ENCODE results near the gene TTLL9.

TTLL9 gene

DNA sequence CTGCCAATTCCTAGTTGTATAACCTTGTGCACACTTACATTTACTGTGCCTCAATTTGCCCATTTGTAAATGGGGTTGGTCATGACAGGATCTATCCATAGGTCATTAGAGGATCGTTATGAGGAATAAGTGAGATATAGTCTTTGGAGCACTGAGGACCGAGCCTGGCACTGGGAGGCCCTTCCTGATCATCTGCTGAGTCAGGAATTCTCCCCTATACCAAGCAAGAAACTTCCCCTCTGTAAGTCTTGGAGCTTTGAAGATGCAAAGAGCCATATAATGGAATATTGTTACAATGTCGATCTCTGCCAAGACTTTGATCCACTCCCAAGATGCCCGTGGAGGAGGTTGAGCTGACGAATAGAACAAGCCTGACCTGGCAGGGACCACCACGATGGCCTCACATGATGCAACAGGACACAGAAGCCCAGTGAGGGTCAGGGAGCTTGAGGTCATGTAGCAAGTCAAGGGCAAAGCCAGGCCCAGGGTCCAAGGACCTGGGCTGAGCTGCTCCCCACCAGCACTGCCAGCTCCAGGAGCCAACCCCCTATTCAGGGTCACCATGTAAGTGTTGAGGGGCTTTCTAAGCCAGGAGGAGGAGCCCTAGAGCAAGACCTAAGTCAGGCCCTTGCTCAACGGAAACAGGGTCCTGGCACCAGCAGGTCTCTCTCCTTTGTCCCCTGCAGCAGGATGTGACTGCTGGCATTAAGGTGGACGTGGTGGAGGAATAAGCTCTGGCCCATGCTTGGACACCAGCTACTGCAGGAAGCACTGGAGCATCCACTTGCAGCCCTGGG, 64.7 kb downstream of the TTLL9 start:
- Histone ChIP-seq H3K4me3 (ENCODE audit: extremely low read depth, insufficient read depth, low read length, poor library complexity, severe bottlenecking) (no peak overlapping the region), H3K4me1 (ENCODE audit: control insufficient read depth, insufficient read depth, low read length, poor library complexity, severe bottlenecking) (no peaks in the 10 kb centered on the region), H3K27ac (ENCODE audit: low read depth, low read length, severe bottlenecking) (no peak overlapping the region), H3K36me3 (ENCODE audit: control insufficient read depth, insufficient read depth, low read length) (no peaks in the 10 kb centered on the region), H3K9me3 (ENCODE audit: control insufficient read depth, low read length) (no peaks in the 10 kb centered on the region)
- WGBS, 2 experiments (ENCODE audit: insufficient coverage in 2 of 2) = 67 to 70% methylated on average over 5 to 6 of the region's 8 CpGs

DNA sequence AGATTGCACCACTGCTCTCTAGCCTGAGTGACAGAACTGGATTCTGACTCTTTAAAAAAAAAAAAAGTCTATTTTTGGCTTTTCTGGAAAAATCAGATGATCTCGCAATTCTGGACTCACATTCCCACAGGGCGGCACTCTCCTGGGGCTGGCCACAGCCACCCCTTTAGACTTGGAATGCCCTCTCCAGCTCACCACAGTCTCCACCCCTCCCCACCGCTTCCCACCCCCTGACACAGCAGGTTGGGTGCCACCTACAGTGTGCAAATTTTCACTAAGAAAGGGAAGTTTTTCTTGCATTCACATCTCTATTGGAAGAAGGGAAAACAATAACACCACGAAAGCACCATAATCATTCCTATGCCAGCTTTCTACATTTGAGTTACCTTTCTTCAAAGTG, 66.0 kb downstream of the TTLL9 start:
- Histone ChIP-seq H3K27ac (ENCODE audit: low read depth, low read length, severe bottlenecking) (no peak overlapping the region), H3K36me3 (ENCODE audit: control insufficient read depth, insufficient read depth, low read length) (no peaks in the 10 kb centered on the region), H3K9me3 (ENCODE audit: control insufficient read depth, low read length) (no peaks in the 10 kb centered on the region), H3K4me1 (ENCODE audit: control insufficient read depth, insufficient read depth, low read length, poor library complexity, severe bottlenecking) (no peaks in the 10 kb centered on the region), H3K4me3 (ENCODE audit: extremely low read depth, insufficient read depth, low read length, poor library complexity, severe bottlenecking) (no peak overlapping the region)
- WGBS, 2 experiments (ENCODE audit: insufficient coverage in 2 of 2) = 62 to 100% methylated on average over 2 of the region's 4 CpGs

DNA sequence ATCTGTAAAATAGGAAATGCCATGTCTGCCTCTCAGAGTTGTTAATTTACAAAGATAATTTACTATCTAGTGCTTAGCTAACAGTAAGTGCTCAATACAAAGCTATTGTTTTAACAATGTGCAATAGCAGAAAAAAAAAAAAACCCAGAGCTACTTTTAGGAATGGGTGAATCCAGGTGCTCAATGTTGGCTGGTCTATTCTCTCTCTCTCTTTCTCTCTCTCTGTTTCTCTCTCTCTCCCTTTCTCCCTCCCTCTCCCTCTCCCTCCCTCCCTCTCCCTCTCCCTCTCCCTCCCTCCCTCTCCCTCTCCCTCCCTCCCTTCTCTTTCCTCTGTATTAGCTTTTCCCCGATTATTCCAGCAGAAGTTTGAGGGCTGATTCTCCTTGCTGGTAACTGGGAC, 67.4 kb downstream of the TTLL9 start:
- no peaks in the 10 kb centered on the region for H3K9me3 ChIP-seq (ENCODE audit: control insufficient read depth, low read length)
- no peak overlapping the region for H3K4me3 ChIP-seq (ENCODE audit: extremely low read depth, insufficient read depth, low read length, poor library complexity, severe bottlenecking)
- no CpG with 5 or more reads among the region's 1 CpG for WGBS, 2 experiments (ENCODE audit: insufficient coverage in 2 of 2)
- H3K4me1 ChIP-seq (ENCODE audit: control insufficient read depth, insufficient read depth, low read length, poor library complexity, severe bottlenecking) = no peaks in the 10 kb centered on the region
- no peak overlapping the region for H3K27ac ChIP-seq (ENCODE audit: low read depth, low read length, severe bottlenecking)
- H3K36me3 ChIP-seq (ENCODE audit: control insufficient read depth, insufficient read depth, low read length) = no peaks in the 10 kb centered on the region

DNA sequence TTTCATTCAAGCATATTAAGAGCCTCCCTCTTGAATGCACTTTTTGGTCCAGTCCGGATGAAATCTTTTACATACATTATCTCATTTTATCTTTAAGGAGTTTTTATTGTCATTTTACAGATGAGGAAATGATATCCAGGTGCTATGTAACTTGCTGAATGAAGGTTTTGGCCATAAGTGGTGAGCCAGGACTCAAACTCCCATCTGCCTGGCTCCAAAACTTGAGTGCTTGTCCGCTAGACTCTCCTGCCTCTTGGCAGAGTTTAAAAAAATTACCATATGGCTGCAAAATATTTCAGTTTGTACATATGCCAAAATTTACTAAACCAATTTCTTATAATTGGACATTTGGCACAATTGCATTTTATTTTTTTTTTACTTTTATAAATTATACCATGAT, 69.2 kb downstream of the TTLL9 start:
- no peaks in the 10 kb centered on the region for H3K9me3 ChIP-seq (ENCODE audit: control insufficient read depth, low read length)
- no peak overlapping the region for H3K27ac ChIP-seq (ENCODE audit: low read depth, low read length, severe bottlenecking)
- H3K4me3 ChIP-seq (ENCODE audit: extremely low read depth, insufficient read depth, low read length, poor library complexity, severe bottlenecking) = no peak overlapping the region
- no peaks in the 10 kb centered on the region for H3K4me1 ChIP-seq (ENCODE audit: control insufficient read depth, insufficient read depth, low read length, poor library complexity, severe bottlenecking)
- 100% methylated on average over 1 of the region's 2 CpGs; no CpG with 5 or more reads in 1 of the 2 experiments for WGBS, 2 experiments (ENCODE audit: insufficient coverage in 2 of 2)
- H3K36me3 ChIP-seq (ENCODE audit: control insufficient read depth, insufficient read depth, low read length) = peaks cover 6% of the 10 kb centered on the region

DNA sequence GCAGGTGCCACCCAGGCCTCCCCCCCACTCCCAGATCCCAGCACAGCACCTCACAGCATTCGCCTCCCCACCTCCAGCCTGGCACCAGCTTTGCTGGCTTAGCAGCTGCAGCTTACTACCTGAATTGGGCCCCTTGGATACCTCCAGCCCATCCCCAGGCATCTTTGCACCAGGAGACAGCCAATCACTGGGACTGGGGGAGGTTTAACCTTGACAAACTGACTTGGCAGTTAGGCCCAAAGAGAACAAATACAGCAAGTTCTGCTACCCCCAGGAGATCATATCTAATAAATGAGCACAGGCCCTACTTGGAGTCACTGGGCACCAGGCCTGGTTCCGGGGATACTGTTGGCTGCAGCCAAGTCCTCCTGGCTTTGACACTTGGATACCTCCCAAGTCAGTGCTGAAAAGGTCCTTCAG, 72.6 kb downstream of the TTLL9 start:
- 100% methylated on average over 1 of the region's 2 CpGs; no CpG with 5 or more reads in 1 of the 2 experiments for WGBS, 2 experiments (ENCODE audit: insufficient coverage in 2 of 2)
- Histone ChIP-seq H3K27ac (ENCODE audit: low read depth, low read length, severe bottlenecking) (no peak overlapping the region), H3K9me3 (ENCODE audit: control insufficient read depth, low read length) (peaks cover 2% of the 10 kb centered on the region), H3K4me3 (ENCODE audit: extremely low read depth, insufficient read depth, low read length, poor library complexity, severe bottlenecking) (no peak overlapping the region), H3K4me1 (ENCODE audit: control insufficient read depth, insufficient read depth, low read length, poor library complexity, severe bottlenecking) (no peaks in the 10 kb centered on the region), H3K36me3 (ENCODE audit: control insufficient read depth, insufficient read depth, low read length) (peaks cover 40% of the 10 kb centered on the region)

DNA sequence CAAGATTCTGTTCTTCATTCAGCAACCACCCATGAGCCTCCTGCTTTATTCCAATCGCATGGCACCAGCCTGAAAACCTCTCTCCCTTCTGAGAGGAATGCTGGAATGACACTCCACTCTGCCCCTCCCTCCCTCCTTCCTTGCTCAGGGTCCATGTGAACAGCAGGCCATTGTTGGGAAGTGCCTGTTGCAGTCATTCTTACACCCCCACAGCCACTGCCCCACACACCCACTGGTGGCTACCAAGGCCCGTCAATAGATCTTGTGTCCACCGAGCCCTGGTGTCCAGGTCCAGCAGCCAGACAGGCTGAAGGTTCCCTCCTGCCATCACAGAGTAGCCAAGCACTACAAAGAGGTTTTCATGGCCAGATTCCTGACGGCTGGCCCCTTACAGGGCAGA, 74.9 kb downstream of the TTLL9 start:
- H3K9me3 ChIP-seq (ENCODE audit: control insufficient read depth, low read length) = peaks cover 9% of the 10 kb centered on the region
- H3K4me1 ChIP-seq (ENCODE audit: control insufficient read depth, insufficient read depth, low read length, poor library complexity, severe bottlenecking) = no peaks in the 10 kb centered on the region
- H3K36me3 ChIP-seq (ENCODE audit: control insufficient read depth, insufficient read depth, low read length) = peaks cover 62% of the 10 kb centered on the region
- H3K27ac ChIP-seq (ENCODE audit: low read depth, low read length, severe bottlenecking) = no peak overlapping the region
- 90 to 92% methylated on average over 4 of the region's 4 CpGs for WGBS, 2 experiments (ENCODE audit: insufficient coverage in 2 of 2)
- no peak overlapping the region for H3K4me3 ChIP-seq (ENCODE audit: extremely low read depth, insufficient read depth, low read length, poor library complexity, severe bottlenecking)

DNA sequence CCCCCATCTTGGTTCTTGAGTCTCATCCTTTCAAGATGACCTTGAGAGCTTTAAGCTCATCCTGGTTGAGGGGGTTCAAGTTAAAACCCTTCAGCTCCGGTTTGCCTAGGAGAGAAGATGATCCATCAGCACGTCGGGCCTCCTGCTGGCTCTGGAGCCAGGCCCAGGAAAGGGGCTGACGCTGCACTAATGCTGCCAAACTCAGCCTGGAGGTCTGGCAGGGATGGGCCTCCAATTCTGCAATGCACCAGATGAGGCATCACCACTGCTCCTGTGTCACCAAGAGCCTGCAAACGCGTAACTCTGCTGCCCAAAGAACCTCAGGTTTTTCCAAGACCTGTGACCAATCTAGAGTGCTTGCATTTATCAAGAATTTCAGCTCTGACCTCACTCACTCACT, 75.4 kb downstream of the TTLL9 start:
- H3K4me1 ChIP-seq (ENCODE audit: control insufficient read depth, insufficient read depth, low read length, poor library complexity, severe bottlenecking) = no peaks in the 10 kb centered on the region
- H3K9me3 ChIP-seq (ENCODE audit: control insufficient read depth, low read length) = peaks cover 9% of the 10 kb centered on the region
- peaks cover 66% of the 10 kb centered on the region for H3K36me3 ChIP-seq (ENCODE audit: control insufficient read depth, insufficient read depth, low read length)
- no peak overlapping the region for H3K27ac ChIP-seq (ENCODE audit: low read depth, low read length, severe bottlenecking)
- H3K4me3 ChIP-seq (ENCODE audit: extremely low read depth, insufficient read depth, low read length, poor library complexity, severe bottlenecking) = no peak overlapping the region
- WGBS, 2 experiments (ENCODE audit: insufficient coverage in 2 of 2) = 97 to 98% methylated on average over 5 to 6 of the region's 6 CpGs

DNA sequence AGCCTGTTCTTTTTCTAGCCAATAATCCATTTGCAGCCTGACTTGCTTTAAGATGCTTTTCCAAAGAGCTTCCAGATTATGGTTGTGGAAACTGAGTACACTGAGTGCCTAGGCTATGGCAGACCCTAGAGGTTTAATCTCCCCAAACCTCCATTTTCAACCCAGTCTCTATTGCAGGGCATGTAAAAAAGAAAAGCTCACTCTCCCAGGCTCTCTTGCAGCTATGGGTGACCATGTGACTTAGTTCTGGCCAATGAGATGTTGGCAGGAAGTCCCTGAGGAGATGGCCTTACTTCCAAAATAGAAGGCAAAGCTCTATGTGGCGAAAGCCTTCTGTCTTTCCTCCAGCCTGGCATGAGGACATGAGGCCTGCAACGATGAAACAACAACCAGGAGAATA, 77.6 kb downstream of the TTLL9 start:
- 100% methylated on average over 2 of the region's 2 CpGs for WGBS, 2 experiments (ENCODE audit: insufficient coverage in 2 of 2)
- H3K4me1 ChIP-seq (ENCODE audit: control insufficient read depth, insufficient read depth, low read length, poor library complexity, severe bottlenecking) = no peaks in the 10 kb centered on the region
- H3K27ac ChIP-seq (ENCODE audit: low read depth, low read length, severe bottlenecking) = no peak overlapping the region
- H3K36me3 ChIP-seq (ENCODE audit: control insufficient read depth, insufficient read depth, low read length) = peaks cover 66% of the 10 kb centered on the region
- no peak overlapping the region for H3K4me3 ChIP-seq (ENCODE audit: extremely low read depth, insufficient read depth, low read length, poor library complexity, severe bottlenecking)
- H3K9me3 ChIP-seq (ENCODE audit: control insufficient read depth, low read length) = peaks cover 9% of the 10 kb centered on the region

DNA sequence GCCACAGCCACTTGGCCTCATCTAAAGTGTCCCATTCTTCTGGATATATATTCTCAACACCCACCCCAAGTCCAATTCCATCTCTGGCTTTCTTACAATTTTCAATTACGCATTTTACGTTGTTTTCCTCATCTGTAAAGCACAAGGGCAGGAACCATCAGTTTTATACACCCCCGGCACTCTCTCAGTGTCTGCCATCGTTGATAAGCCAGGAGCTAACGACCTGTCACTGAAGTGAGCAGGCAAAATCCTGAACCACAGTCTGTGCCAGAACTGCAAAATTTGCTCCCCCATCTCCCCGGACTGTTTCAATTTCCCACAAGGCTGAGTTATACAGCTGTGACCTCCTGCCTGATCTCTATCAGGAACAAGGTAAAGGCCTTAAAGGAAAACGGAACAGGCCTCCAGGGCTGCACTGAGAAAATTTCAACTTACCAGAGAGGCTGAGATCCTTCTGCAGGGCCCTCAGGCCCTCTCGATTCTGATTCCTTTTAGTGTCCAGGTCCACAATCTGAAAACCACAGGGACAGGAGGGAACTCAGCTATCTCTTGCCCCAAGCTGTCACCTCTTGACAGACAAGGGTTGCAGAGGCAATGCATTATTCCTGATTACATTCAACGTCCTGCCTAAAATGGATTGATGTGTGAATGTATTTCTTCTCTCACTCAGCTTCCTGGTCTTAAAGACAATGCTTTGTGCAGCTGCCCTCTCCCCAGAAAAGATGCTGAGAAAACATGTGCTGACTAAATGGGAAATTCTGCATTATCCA, 79.6 kb downstream of the TTLL9 start:
- WGBS, 2 experiments (ENCODE audit: insufficient coverage in 2 of 2) = 91 to 96% methylated on average over 8 to 9 of the region's 9 CpGs

DNA sequence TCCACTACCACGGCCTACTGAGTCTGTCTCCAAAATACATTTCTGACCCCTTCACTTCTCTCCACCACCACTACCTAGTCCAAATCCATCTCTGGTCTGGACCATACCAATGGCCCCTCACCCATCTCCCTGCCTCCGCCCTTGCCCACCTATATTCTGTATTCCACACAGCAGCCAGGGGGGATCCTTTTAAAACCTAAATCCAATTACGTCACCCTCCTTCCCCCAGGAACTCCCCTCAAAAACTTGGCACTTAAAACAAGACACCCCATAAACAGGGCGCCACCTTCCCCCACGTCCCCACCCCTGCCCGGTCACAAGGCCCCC, 80.7 kb downstream of the TTLL9 start:
- peak overlapping the region; percentile 94 for H3K4me3 ChIP-seq (ENCODE audit: extremely low read depth, insufficient read depth, low read length, poor library complexity, severe bottlenecking)
- peak overlapping the region; percentile 59 for H3K27ac ChIP-seq (ENCODE audit: low read depth, low read length, severe bottlenecking)
- H3K36me3 ChIP-seq (ENCODE audit: control insufficient read depth, insufficient read depth, low read length) = peaks cover 45% of the 10 kb centered on the region
- 11 to 22% methylated on average over 2 to 6 of the region's 6 CpGs for WGBS, 2 experiments (ENCODE audit: insufficient coverage in 2 of 2)
- peaks cover 9% of the 10 kb centered on the region for H3K9me3 ChIP-seq (ENCODE audit: control insufficient read depth, low read length)
- no peaks in the 10 kb centered on the region for H3K4me1 ChIP-seq (ENCODE audit: control insufficient read depth, insufficient read depth, low read length, poor library complexity, severe bottlenecking)

More for the DNA sequence above, 79.6 kb downstream of the TTLL9 start:
- Histone ChIP-seq H3K9me3 (ENCODE audit: control insufficient read depth, low read length) (peaks cover 9% of the 10 kb centered on the region), H3K36me3 (ENCODE audit: control insufficient read depth, insufficient read depth, low read length) (peaks cover 56% of the 10 kb centered on the region), H3K4me3 (ENCODE audit: extremely low read depth, insufficient read depth, low read length, poor library complexity, severe bottlenecking) (peak overlapping the region; percentile 94), H3K27ac (ENCODE audit: low read depth, low read length, severe bottlenecking) (no peak overlapping the region), H3K4me1 (ENCODE audit: control insufficient read depth, insufficient read depth, low read length, poor library complexity, severe bottlenecking) (no peaks in the 10 kb centered on the region)
